Hepatocyte (in vitro differentiated cells): ENCODE results near the gene CLEC4D. TPM values are rescaled to one million over a fixed set of nuclear protein-coding genes. Genes with fewer than 3 reads are reported as not detected.

ENCODE experiments used
- DNase-seq: peaks from one replicate; pipeline ENCODE4 v3.0.0-alpha.2; 2016; ENCODE audit warnings: low spot score
- H2AFZ ChIP-seq: fragments of 200-600 bp; sonication (generic); 2 replicates; pipeline ENCODE4 v1.6.0; 2016; ENCODE audit warnings: antibody characterized with exemption, mild to moderate bottlenecking
- H3K27ac ChIP-seq: fragments of 200-600 bp; sonication (generic); 2 replicates; pipeline ENCODE4 v1.5.1; 2016; ENCODE audit warnings: mild to moderate bottlenecking
- H3K27me3 ChIP-seq: fragments of 200-600 bp; sonication (generic); 2 replicates; pipeline ENCODE4 v1.6.1; 2016
- H3K36me3 ChIP-seq: fragments of 200-600 bp; sonication (generic); replicated peaks from 2 replicates; pipeline ENCODE4 v1.5.1; 2016; ENCODE audit warnings: low read depth; ENCODE audit not compliant: insufficient read depth
- H3K4me1 ChIP-seq: fragments of 200-600 bp; sonication (generic); 2 replicates; pipeline ENCODE4 v1.5.1; 2016; ENCODE audit warnings: mild to moderate bottlenecking, moderate library complexity; ENCODE audit not compliant: insufficient read depth
- H3K4me2 ChIP-seq: fragments of 200-600 bp; sonication (generic); 2 replicates; pipeline ENCODE4 v1.6.0; 2016
- H3K4me3 ChIP-seq: fragments of 200-600 bp; sonication (generic); 2 replicates; pipeline ENCODE4 v1.5.1; 2016; ENCODE audit warnings: mild to moderate bottlenecking
- H3K79me2 ChIP-seq: fragments of 200-600 bp; sonication (generic); 2 replicates; pipeline ENCODE4 v1.6.0; 2017; ENCODE audit warnings: mild to moderate bottlenecking
- H3K9me2 ChIP-seq: fragments of 200-600 bp; sonication (generic); replicated peaks from 2 replicates; pipeline ENCODE4 v1.6.0; 2017; ENCODE audit warnings: mild to moderate bottlenecking; ENCODE audit not compliant: insufficient read depth
- H3K9me3 ChIP-seq: fragments of 200-600 bp; sonication (generic); 2 replicates; pipeline ENCODE4 v1.5.1; 2016; ENCODE audit warnings: low read depth, mild to moderate bottlenecking
- H4K20me1 ChIP-seq: fragments of 200-600 bp; sonication (generic); 2 replicates; pipeline ENCODE4 v1.6.0; 2016; ENCODE audit warnings: mild to moderate bottlenecking; ENCODE audit not compliant: insufficient read depth, poor library complexity, severe bottlenecking
- CTCF ChIP-seq: fragments of 200-600 bp; sonication (generic); IDR thresholded peaks from 2 replicates; pipeline ENCODE4 v1.5.1; 2016; ENCODE audit warnings: antibody characterized with exemption, mild to moderate bottlenecking; ENCODE audit not compliant: poor library complexity
- EZH2 ChIP-seq: fragments of 200-600 bp; sonication (generic); IDR thresholded peaks from 2 replicates; pipeline ENCODE4 v1.6.1; 2016; ENCODE audit warnings: antibody characterized with exemption, mild to moderate bottlenecking, borderline replicate concordance
- EZH2phosphoT487 ChIP-seq: fragments of 200-600 bp; sonication (generic); IDR thresholded peaks from one replicate; pipeline ENCODE4 v1.6.1; 2018; ENCODE audit warnings: antibody characterized with exemption, mild to moderate bottlenecking, low read depth, moderate library complexity; ENCODE audit not compliant: unreplicated experiment, severe bottlenecking
- polyA plus RNA-seq: library from polyadenylated mRNA; unstranded; fragments of >200 nt; fragmentation: Nextera tagmentation; extraction: Ambion mirVana; gene quantifications from 2 replicates; pipeline ENCODE4 v1.2.1, GENCODE V29; 2016
- small RNA-seq: library from RNA; depleted of rRNA; stranded (forward); fragments of <200 nt; gene quantifications from one replicate; pipeline ENCODE3, GENCODE V24; 2014
- total RNA-seq: library from RNA; depleted of rRNA; stranded (reverse); fragments of >200 nt; gene quantifications from 2 replicates; pipeline ENCODE4 v1.2.3, GENCODE V29; 2014

The CLEC4D gene
- total and polyA plus RNA-seq, 2 experiments from 2014 or later = 0.10 TPM; not detected in 1

- no peak for DNase-seq
- Histone ChIP-seq H3K4me2 (no peak overlapping the region), H3K27ac (no peak overlapping the region), H3K4me3 (no peak overlapping the region), H3K27me3 (no peaks in the 10 kb centered on the region), H3K9me3 (no peaks in the 10 kb centered on the region), H3K36me3 (no peaks in the 10 kb centered on the region), H2AFZ (no peak overlapping the region), H3K4me1 (no peaks in the 10 kb centered on the region), H3K79me2 (no peaks in the 10 kb centered on the region), H3K9me2 (no peaks in the 10 kb centered on the region), H4K20me1 (no peaks in the 10 kb centered on the region)
- no peak for TF ChIP-seq EZH2phosphoT487
- TF ChIP-seq CTCF = no peak
- TF ChIP-seq EZH2 = no peak
These were observed 53.2 kb downstream of the CLEC4D start for GRCh38 chr12:8566525-8566924.

Small RNAs within 50 kb of the gene (small RNA-seq; reads per million reads assigned to genes)
- not detected for gene RNU6-275P

Other genes starting within 250 kb of the CLEC4D start
- gene CLEC6A, start 57.5 kb upstream of the CLEC4D start, total RNA-seq = not detected in 2 replicates
- gene CLEC6A, start 57.5 kb upstream of the CLEC4D start, polyA plus RNA-seq = not detected in 2 replicates
- gene CLEC4E, start 27.4 kb downstream of the CLEC4D start, total RNA-seq = not detected in 2 replicates
- gene CLEC4E, start 27.4 kb downstream of the CLEC4D start, polyA plus RNA-seq = not detected in 2 replicates
- gene AICDA, start 99.4 kb downstream of the CLEC4D start, total RNA-seq = 0.12 and 0.23 TPM in 2 replicates
- not detected in 2 replicates for gene AICDA, start 99.4 kb downstream of the CLEC4D start, polyA plus RNA-seq
- gene MFAP5, start 149.3 kb downstream of the CLEC4D start, total RNA-seq = 1.7 and 1.9 TPM in 2 replicates
- 0.15 and 1.0 TPM in 2 replicates for gene MFAP5, start 149.3 kb downstream of the CLEC4D start, polyA plus RNA-seq
- gene RIMKLB, start 184.5 kb downstream of the CLEC4D start, total RNA-seq = 28.9 and 37.3 TPM in 2 replicates
- gene RIMKLB, start 184.5 kb downstream of the CLEC4D start, polyA plus RNA-seq = 20.7 and 25.7 TPM in 2 replicates